GM23248 (cell line): ENCODE data around the gene SMIM35. TPM values are rescaled to one million over a fixed set of nuclear protein-coding genes. Genes with fewer than 3 reads are reported as not detected.

Experiments used
- DNase-seq: peaks from one replicate; pipeline ENCODE4 v3.0.0-alpha.2; 2015
- H2AFZ ChIP-seq: fragments of 200-600 bp; sonication (generic); 2 replicates; pipeline ENCODE4 v1.6.1; 2016; ENCODE audit warnings: antibody characterized with exemption
- H3F3A ChIP-seq: fragments of 200-600 bp; sonication (generic); 2 replicates; pipeline ENCODE4 v1.6.1; 2016; ENCODE audit warnings: mild to moderate bottlenecking, antibody characterized with exemption, mixed run types; ENCODE audit not compliant: insufficient read depth
- H3K27ac ChIP-seq: fragments of 200-600 bp; sonication (generic); 2 replicates; pipeline ENCODE4 v1.5.1; 2016; ENCODE audit warnings: mild to moderate bottlenecking
- H3K27me3 ChIP-seq: fragments of 200-600 bp; sonication (generic); replicated peaks from 2 replicates; pipeline ENCODE4 v1.6.1; 2016; ENCODE audit warnings: mild to moderate bottlenecking; ENCODE audit not compliant: insufficient read depth
- H3K36me3 ChIP-seq: fragments of 200-600 bp; sonication (generic); 2 replicates; pipeline ENCODE4 v1.6.1; 2016; ENCODE audit warnings: low read depth, mild to moderate bottlenecking
- H3K4me1 ChIP-seq: fragments of 200-600 bp; sonication (generic); 2 replicates; pipeline ENCODE4 v1.6.1; 2016; ENCODE audit warnings: mild to moderate bottlenecking; ENCODE audit not compliant: insufficient read depth
- H3K4me2 ChIP-seq: fragments of 200-600 bp; sonication (generic); one replicate; pipeline ENCODE4 v1.6.1; 2016; ENCODE audit warnings: mild to moderate bottlenecking; ENCODE audit not compliant: unreplicated experiment
- H3K4me3 ChIP-seq: fragments of 200-600 bp; sonication (generic); 2 replicates; pipeline ENCODE4 v1.5.1; 2016; ENCODE audit warnings: mild to moderate bottlenecking
- H3K79me2 ChIP-seq: fragments of 200-600 bp; sonication (generic); 2 replicates; pipeline ENCODE4 v1.6.1; 2016; ENCODE audit warnings: mild to moderate bottlenecking; ENCODE audit not compliant: insufficient read depth
- H3K9ac ChIP-seq: fragments of 200-600 bp; sonication (generic); 2 replicates; pipeline ENCODE4 v1.6.1; 2016; ENCODE audit warnings: mild to moderate bottlenecking
- H3K9me2 ChIP-seq: fragments of 200-600 bp; sonication (generic); 2 replicates; pipeline ENCODE4 v1.6.1; 2016; ENCODE audit warnings: mixed run types, mild to moderate bottlenecking, moderate library complexity; ENCODE audit not compliant: insufficient read depth
- H3K9me3 ChIP-seq: fragments of 200-600 bp; sonication (generic); one replicate; pipeline ENCODE4 v1.6.1; 2017; ENCODE audit warnings: low read depth
- H4K20me1 ChIP-seq: fragments of 200-600 bp; sonication (generic); 2 replicates; pipeline ENCODE4 v1.6.0; 2016; ENCODE audit not compliant: insufficient read depth
- EZH2 ChIP-seq: fragments of 200-600 bp; sonication (generic); IDR thresholded peaks from 2 replicates; pipeline ENCODE4 v1.6.1; 2018; ENCODE audit warnings: antibody characterized with exemption, mild to moderate bottlenecking; ENCODE audit not compliant: insufficient read depth, poor library complexity, severe bottlenecking
- EZH2phosphoT487 ChIP-seq: fragments of 200-600 bp; sonication (generic); IDR thresholded peaks from 2 replicates; pipeline ENCODE4 v1.6.1; 2018; ENCODE audit warnings: antibody characterized with exemption, moderate library complexity, mild to moderate bottlenecking, low read depth; ENCODE audit not compliant: insufficient read depth
- WGBS, 2 experiments: methylation state at CpG; one replicate each; pipeline ENCODE4 v1.1.6; 2015 to 2017; ENCODE audit warnings: low lambda C conversion rate in 2 of 2, low coverage in 1 of 2; ENCODE audit errors: missing lambda C conversion rate in 2 of 2; 5-methylcytosine and 5-hydroxymethylcytosine counted together
- in situ Hi-C: fragments of 300-500 bp; cut with MboI; formaldehyde crosslinking; loops from 2 replicates; pipeline ENCODE4 v1.15.0; 2020
- polyA plus RNA-seq: library from polyadenylated mRNA; unstranded; fragments of >200 nt; fragmentation: Nextera tagmentation; extraction: Ambion mirVana; gene quantifications from 2 replicates; pipeline ENCODE4 v1.2.1, GENCODE V29; 2016
- total RNA-seq: library from RNA; depleted of rRNA; stranded (reverse); fragments of >200 nt; shearing (Covaris generic); gene quantifications from 2 replicates; pipeline ENCODE4 v1.2.3, GENCODE V29; 2014; rRNA removed

SMIM35 gene
- total RNA-seq (not detected in 2 replicates), polyA plus RNA-seq (not detected in 2 replicates)

DNA sequence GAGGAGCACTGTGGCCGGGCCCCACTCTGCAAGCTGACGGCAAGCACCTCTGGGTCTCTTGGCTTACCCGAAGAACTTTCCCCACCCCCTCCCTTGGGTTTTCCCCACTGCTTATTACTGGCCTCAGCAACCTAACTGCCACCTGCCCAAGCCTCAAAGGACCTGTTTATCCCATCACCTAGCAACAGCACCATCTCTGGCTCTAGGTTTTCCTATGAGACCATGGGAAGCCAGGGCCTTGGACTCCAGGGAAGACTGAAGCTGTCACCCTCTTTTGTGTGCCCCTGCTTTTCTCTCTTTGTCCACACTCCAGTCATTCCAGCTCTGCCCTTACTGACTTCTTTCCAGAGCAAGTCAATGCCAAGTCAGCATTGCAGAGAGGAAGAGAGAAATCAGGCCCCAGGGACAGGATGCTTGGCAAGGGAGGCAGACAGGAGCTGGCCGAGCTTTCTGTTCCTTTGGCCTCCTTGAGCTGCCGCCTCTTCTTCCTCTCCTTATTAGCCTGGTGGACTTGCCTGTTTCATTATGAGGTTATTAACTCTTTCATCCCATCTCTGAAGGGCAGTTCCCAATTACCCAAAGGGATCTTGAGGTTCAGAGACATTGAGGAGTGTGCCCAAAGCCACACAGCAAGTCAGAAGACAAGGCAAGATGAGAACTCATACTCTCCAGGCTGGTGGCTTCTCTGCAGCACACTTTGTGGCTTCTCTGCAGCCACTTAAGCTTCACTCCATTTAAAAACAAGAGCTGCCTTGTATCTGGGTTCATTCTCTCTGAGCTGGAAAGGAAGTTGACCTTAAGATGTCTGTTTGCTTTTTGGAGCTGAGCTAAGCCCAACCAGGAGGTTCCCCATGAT is at the start of gene SMIM35:
Gene SMIM35 (minus strand): TSS at position 51 of the 856 bp plus-strand sequence. CDS start 206 bp downstream, outside the sequence.
- Histone ChIP-seq H3K4me3 (no peak within 1 kb of the TSS), H3K27me3 (no peaks in the 10 kb centered on the region; the same call in 1 of the 2 replicates), H3K79me2 (no peaks in the 10 kb centered on the region), H3K4me1 (no peaks in the 10 kb centered on the region), H3K9ac (no peak within 1 kb of the TSS), H3K4me2 (no peak within 1 kb of the TSS), H2AFZ (no peak within 1 kb of the TSS), H3K9me2 (no peaks in the 10 kb centered on the region), H3K36me3 (no peaks in the 10 kb centered on the region), H3K27ac (no peak within 1 kb of the TSS), H3F3A (no peaks in the 10 kb centered on the region), H4K20me1 (no peaks in the 10 kb centered on the region), H3K9me3 (no peaks in the 10 kb centered on the region)
- DNase-seq: no peak
- WGBS, 2 experiments: 39 to 42% methylated on average over 5 of the region's 5 CpGs
- TF ChIP-seq EZH2phosphoT487: no peak
- TF ChIP-seq EZH2: no peak
- in situ Hi-C loops: no loop called here

DNA sequence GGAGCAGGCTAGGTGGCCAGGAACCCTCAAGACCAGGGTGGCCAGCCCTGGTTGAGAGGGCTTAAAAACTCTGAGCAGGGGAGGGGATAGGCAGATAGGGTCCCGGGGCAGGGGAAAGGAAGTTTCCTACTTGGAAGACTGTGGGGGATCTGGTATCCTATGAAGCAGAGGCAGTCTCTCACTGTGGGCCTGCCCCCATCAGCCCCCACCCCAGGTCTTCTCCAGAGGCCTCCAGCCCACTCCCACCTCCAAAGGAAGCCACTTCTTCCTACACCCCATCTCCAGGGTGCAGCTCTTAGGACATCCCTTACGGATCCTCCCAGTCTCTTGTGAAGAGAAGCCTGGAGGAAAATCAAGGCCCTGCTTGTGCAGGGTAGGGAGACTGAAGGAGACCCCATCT is 49.6 kb upstream of the SMIM35 start:
- no peaks in the 10 kb centered on the region for H4K20me1 ChIP-seq
- H3K9ac ChIP-seq: no peak overlapping the region
- 61 to 83% methylated on average over 2 of the region's 2 CpGs for WGBS, 2 experiments
- in situ Hi-C loops: no loop called here
- H3K4me3 ChIP-seq: no peak overlapping the region
- no peaks in the 10 kb centered on the region for H3K79me2 ChIP-seq
- H3K27ac ChIP-seq: no peak overlapping the region
- no peaks in the 10 kb centered on the region for H3F3A ChIP-seq
- no peaks in the 10 kb centered on the region for H3K9me2 ChIP-seq
- no peaks in the 10 kb centered on the region for H3K36me3 ChIP-seq
- H3K4me1 ChIP-seq: no peaks in the 10 kb centered on the region
- DNase-seq: no peak
- H3K9me3 ChIP-seq: no peaks in the 10 kb centered on the region
- no peak overlapping the region for H3K4me2 ChIP-seq
- no peak overlapping the region for H2AFZ ChIP-seq
- TF ChIP-seq EZH2 (no peak), EZH2phosphoT487 (no peak)
- peaks cover 24% of the 10 kb centered on the region for H3K27me3 ChIP-seq

DNA sequence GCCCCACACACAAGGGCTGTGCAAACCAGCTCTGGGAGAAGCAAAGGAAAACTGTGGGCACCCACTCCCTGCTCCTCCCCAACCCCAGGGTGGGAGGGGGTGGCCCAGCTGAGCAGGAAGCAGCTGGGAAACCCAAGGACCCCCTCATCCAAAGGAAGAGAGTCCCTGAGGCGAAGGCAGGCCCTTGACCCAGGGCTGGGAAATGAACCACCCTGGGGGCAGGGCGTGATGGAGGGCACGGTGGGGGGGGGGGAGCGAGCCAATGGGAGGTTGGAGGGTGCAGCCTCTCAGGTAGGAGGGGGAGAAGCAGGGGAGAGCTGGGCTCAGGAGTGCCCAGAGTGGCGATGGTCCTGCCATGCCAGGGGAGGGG is 49.0 kb upstream of the SMIM35 start:
- Histone ChIP-seq H3K27me3 (peaks cover 23% of the 10 kb centered on the region), H3K79me2 (no peaks in the 10 kb centered on the region), H3K4me3 (no peak overlapping the region), H4K20me1 (no peaks in the 10 kb centered on the region), H3K9me3 (no peaks in the 10 kb centered on the region), H3K9ac (no peak overlapping the region), H3F3A (no peaks in the 10 kb centered on the region), H3K27ac (no peak overlapping the region), H3K4me1 (no peaks in the 10 kb centered on the region), H3K36me3 (no peaks in the 10 kb centered on the region), H3K4me2 (no peak overlapping the region), H2AFZ (no peak overlapping the region), H3K9me2 (no peaks in the 10 kb centered on the region)
- DNase-seq: no peak
- no peak for TF ChIP-seq EZH2
- TF ChIP-seq EZH2phosphoT487: no peak
- in situ Hi-C loops: no loop called here
- WGBS, 2 experiments: 43 to 55% methylated on average over 4 to 5 of the region's 5 CpGs

DNA sequence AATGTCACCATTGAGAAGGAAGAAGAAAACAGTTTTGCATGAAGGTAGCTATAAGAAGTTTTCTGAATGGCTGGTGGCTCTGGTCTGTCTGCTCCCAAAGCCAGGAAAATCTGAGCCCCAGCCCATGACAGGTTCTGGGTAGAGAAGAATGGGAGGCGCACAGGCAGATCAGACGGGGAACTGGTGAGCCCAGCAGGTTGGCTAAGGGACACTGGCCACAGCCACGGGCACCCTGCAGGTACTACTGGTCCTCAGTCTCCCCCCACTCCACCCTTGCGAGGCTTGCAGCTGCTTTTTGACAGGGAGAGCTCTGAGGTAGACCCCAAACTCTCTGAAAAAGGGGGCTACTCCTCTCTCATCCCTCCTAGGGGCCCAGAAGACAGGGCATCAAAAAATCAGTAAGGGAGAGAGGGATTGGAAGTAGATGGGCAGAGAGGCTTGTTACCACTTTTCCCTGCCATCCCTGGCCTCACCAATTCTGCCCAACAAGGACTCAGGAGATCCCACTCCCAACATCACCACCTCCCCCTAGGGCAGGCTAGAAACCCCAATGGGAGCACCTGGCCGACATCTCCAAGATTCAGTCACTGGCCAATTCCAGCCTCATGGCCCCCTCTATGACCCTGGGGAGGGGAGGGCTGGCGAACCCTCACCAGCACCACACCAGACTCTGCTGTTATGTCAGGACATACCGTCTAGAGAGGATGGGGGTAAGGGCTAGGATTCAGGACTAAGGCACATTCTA is 48.5 kb upstream of the SMIM35 start:
- Histone ChIP-seq H3K4me3 (no peak overlapping the region), H3K9me2 (no peaks in the 10 kb centered on the region), H4K20me1 (no peaks in the 10 kb centered on the region), H3K9ac (no peak overlapping the region), H3K79me2 (no peaks in the 10 kb centered on the region), H3K27me3 (peaks cover 18% of the 10 kb centered on the region), H3K36me3 (no peaks in the 10 kb centered on the region), H3K9me3 (no peaks in the 10 kb centered on the region), H3K4me2 (no peak overlapping the region), H2AFZ (no peak overlapping the region), H3K4me1 (no peaks in the 10 kb centered on the region), H3K27ac (no peak overlapping the region), H3F3A (no peaks in the 10 kb centered on the region)
- no peak for TF ChIP-seq EZH2
- no peak for TF ChIP-seq EZH2phosphoT487
- DNase-seq: no peak
- in situ Hi-C loops: no loop called here
- 30 to 31% methylated on average over 7 of the region's 7 CpGs for whole genome bisulfite sequencing, 2 experiments
